ENCODE data around the gene ZNF219. TPM values are rescaled to one million over a fixed set of nuclear protein-coding genes. Genes with fewer than 3 reads are reported as not detected.

The ZNF219 gene
- total and polyA plus RNA-seq, 2 of the 13 experiments (the other 11 are each of a cell fraction or from before 2014, with no cell fraction given), result 34.5 to 36.6 TPM

GRCh38 chr14:21086908-21087293 is 11.6 kb downstream of the ZNF219 start (continued):
- no peak for TF ChIP-seq ZNF407 (CRISPR knock-in tag; IDR thresholded peaks at IDR 0.05; ENCODE audit: not compliant biosample characterization)
- TF ChIP-seq U2AF2 (IDR thresholded peaks at IDR 0.05; ENCODE audit: low read depth, low read length), result no peak
- no peak for TF ChIP-seq RAD21 (CRISPR knock-in tag; IDR thresholded peaks at IDR 0.05)
- no peak for TF ChIP-seq RFX1 (IDR thresholded peaks at IDR 0.05)
- no peak for TF ChIP-seq ZNF574 (CRISPR knock-in tag; IDR thresholded peaks at IDR 0.05)
- TF ChIP-seq NR2F2 (IDR thresholded peaks at IDR 0.05; ENCODE audit: borderline replicate concordance, low read depth), result no peak
- no peak for TF ChIP-seq NBN (conservative IDR thresholded peaks at IDR 0.05)
- no peak for TF ChIP-seq THAP7 (CRISPR knock-in tag; IDR thresholded peaks at IDR 0.05)
- TF ChIP-seq NCOA1 (CRISPR knock-in tag; IDR thresholded peaks at IDR 0.05), result no peak
- TF ChIP-seq PCBP1 (IDR thresholded peaks at IDR 0.05; ENCODE audit: borderline replicate concordance, low read depth, low read length), result no peak
- TF ChIP-seq HOXA5 (CRISPR knock-in tag; IDR thresholded peaks at IDR 0.05), result no peak
- TF ChIP-seq MED8 (CRISPR knock-in tag; IDR thresholded peaks at IDR 0.05; ENCODE audit: insufficient replicate concordance), result no peak
- TF ChIP-seq ZNF615 (CRISPR knock-in tag; IDR thresholded peaks at IDR 0.05; ENCODE audit: borderline replicate concordance), result no peak
- no peak for TF ChIP-seq MEF2D (CRISPR knock-in tag; IDR thresholded peaks at IDR 0.05)

Data from HepG2 (cell line).